CD4-positive, alpha-beta T cell treated with Interleukin-6 at 100 ng/mL for 8 hours (primary cell): ENCODE measurements around the gene TMEM192.
A peak's percentile ranks its signal among the peaks of the same experiment; 100 is the strongest.
"Not testable (repeated sequence)": the region's sequence is repeated elsewhere in the genome, so short reads cannot be mapped to it uniquely, and the experiment has no call there.

Experiments
- DNase-seq: peaks from one replicate; pipeline ENCODE4 v3.0.0-alpha.2; 2020; ENCODE audit warnings: mixed read lengths, low spot score

Gene TMEM192

GRCh38 chr4:165112368-165113121, at the start of gene TMEM192:
Gene TMEM192 (minus strand): TSS chr4:165112860. CDS start chr4:165112773, 87 bp downstream.
- peak; percentile 89 for DNase-seq

DNA sequence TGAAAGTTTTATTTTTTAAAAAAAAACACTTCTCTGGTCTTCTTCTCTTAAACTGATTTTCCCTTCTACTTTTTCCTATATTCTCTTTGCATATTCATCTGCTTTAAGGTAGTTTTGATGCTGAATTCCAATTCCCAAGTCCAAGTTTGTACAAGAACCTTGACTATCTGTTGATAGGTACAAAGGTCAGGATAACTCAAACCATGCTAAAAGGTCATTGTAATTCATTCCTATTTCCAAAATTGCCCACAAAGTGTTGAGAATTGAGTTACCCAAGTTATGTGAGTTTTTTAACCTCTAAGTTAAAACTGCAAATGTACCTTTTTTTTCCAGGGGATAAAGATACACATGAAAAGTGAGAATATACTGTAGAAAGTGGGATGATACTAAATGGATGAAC, 46.1 kb upstream of the TMEM192 start:
- no peak for DNase-seq

DNA sequence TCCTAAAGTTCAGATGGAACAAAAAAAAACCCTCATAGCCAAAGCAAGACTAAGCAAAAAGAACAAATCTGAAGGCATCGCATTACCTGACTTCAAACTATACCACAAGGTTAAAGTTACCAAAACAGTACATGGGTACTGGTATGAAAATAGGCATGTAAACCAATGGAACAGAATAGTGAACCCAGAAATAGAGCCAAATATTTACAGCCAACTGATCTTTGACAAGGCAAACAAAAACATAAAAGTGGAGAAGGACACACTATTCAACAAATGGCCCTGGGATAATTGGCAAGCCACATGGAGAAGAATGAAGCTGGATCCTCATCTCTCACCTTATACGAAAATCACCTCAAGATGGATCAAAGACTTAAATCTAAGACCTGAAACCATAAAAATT, 44.2 kb upstream of the TMEM192 start:
- no peak for DNase-seq

DNA sequence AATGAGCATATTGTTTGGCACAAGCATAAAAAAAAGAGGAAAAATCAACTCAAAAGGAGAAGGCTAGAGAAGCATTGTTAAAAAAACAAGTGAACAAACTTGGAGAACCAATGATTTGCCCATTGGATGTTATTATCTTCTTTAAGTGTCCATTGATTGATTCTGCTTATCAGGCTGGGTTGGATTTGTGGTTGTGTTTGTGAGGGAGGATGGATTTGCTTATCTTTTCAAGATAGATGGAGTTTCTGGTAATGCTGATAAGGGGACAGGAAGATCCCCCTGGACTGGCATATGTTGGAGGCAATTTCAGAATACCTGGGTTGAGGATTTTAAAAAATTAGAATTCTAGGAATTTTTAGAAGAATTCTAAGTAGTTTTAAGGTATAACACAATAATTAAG, 41.8 kb upstream of the TMEM192 start:
- no peak for DNase-seq

DNA sequence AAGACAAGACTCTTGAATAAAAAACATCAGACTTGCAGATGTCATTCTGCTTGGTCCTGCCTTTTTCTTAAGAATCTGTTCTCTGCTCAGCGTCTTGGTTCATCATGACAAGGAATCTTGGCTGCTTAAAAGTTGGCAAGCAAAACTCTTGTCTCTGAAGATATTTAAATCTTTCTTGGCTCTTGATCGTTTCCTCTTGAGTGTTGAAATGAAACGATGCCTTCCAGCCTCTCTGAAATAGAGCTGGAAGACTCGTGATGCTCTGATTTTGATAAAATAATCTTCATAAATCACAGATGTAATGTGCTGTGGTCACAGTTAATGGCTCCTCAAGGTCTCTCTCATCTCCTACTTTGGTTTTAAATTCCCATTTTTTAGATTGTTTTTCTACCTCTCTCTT, 39.9 kb upstream of the TMEM192 start:
- DNase-seq = no peak

DNA sequence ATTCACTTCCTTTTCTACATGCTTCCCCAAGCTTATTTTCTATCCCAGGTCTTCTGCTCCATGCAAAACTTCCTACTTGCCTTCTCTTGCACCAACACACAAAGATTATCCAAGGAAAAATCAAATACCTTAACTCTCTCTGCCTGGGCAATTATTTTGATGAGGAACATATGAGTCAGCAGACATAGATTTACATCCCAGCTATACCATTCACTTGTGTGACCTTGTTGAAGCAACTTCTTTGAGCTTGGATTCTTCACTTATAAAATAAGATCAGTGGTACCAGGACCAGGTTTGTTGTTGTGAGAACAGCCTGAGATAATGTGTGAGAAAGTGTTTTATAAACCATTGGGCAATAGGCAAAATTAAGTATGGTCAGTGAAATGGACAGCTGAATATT, 39.1 kb upstream of the TMEM192 start:
- DNase-seq = no peak

DNA sequence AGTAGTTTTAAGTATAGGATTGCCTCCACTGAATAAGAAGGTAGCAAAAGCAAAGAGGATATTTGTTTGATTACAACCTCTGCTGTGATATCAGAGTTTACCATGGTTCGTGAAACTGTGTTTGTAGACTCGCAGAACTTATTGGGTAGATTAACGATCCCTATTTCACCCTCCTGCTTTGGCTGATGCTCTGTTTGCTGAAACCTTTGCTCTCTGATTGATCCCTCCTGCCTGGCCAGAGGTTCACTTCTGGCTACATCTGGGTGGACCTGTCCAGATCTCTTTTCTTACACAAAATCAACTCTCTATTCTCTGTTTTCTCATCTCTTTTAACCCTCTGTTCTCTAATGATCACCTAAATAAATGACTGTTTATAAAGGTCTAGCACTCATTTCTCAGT, 37.9 kb upstream of the TMEM192 start:
- DNase-seq = no peak

GRCh38 chr4:165138843-165139242, 26.2 kb upstream of the TMEM192 start:
- no peak for DNase-seq

- DNase-seq = no peak
Measured at GRCh38 chr4:165137205-165137604, 24.5 kb upstream of the TMEM192 start.

DNA sequence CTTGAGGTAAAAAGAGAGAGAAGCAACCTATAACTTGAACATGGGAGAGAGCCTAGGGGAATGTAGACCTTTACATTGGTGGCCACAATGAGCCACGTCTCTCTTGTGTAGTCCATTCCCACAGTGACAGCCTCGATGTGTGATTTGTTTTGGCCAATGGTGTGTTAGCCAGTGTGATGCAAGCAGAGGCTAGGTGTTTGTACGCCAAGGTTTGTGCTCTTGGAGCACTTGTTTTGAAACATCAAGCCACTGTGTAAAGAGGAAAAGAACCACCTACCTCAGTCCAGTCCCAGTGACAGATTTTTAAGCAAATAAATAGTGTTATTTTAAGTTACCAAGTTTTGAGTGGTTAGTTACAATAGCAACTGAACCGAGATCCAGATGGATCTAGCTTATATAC, 23.9 kb upstream of the TMEM192 start:
- no peak for DNase-seq

DNA sequence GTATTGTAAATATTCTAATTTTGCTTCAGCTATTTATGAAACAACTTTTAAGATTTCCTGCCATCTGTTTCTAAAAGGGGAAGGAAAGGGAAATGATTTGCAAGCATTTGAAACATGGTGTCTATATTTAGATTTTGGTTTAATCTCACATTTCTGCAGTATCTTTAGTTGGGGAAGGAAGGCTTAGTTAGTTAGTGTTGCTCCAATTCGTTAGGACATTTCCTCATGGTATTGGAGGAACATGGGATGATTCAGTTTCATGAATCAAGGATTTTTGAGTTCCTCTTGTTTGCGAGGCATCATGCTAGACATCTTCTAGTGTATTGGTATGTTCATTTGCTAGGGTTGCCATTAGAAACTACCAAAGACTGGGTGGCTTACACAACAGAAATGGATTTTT, 20.5 kb upstream of the TMEM192 start:
- no peak for DNase-seq

- peak; percentile 70 for DNase-seq
Measured at GRCh38 chr4:165131247-165131832, 18.7 kb upstream of the TMEM192 start.

DNA sequence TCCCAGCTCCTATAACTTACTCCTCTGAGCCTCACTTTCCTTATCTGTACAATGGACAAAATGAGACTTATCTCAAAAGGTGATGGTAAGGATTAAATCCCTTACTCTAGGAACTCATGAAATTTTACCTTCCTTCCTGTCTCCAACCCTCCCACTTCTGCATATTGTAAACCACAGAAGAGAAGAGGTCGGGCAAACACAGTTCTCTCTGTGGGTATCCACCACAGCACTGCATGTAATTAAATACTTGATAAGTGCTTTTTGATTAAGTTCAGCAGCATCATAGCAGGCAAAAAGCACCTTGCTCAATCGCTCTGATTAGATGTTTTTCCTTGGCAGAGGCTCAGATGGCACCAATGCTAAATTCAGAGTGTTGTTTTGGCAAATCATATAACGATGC, 17.3 kb upstream of the TMEM192 start:
- DNase-seq = no peak

DNA sequence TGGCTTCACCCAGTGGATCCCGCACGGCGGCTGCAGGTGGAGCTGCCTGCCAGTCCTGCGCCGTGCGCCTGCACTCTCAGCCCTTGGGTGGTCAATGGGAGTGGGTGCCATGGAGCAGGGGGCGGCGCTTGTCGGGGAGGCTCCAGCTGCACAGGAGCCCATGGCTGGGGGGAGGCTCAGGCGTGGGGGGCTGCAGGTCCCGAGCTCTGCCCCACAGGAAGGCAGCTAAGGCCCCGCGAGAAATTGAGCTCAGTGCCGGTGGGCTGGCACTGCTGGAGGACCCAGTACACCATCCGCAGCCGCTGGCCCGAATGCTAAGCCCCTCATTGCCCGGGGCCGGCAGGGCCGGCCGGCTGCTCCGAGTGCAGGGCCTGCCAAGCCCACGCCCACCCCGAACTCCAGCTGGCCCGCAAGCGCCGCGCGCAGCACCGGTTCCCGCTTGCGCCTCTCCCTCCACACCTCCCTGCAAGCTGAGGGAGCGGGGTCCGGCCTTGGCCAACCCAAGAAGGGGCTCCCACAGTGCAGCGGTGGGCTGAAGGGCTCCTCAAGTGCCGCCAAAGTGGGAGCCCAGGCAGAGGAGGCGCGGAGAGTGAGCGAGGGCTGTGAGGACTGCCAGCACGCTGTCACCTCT, 13.3 kb upstream of the TMEM192 start:
- DNase-seq = not testable (repeated sequence)

GRCh38 chr4:165124488-165124887, 11.8 kb upstream of the TMEM192 start:
- DNase-seq = no peak

DNA sequence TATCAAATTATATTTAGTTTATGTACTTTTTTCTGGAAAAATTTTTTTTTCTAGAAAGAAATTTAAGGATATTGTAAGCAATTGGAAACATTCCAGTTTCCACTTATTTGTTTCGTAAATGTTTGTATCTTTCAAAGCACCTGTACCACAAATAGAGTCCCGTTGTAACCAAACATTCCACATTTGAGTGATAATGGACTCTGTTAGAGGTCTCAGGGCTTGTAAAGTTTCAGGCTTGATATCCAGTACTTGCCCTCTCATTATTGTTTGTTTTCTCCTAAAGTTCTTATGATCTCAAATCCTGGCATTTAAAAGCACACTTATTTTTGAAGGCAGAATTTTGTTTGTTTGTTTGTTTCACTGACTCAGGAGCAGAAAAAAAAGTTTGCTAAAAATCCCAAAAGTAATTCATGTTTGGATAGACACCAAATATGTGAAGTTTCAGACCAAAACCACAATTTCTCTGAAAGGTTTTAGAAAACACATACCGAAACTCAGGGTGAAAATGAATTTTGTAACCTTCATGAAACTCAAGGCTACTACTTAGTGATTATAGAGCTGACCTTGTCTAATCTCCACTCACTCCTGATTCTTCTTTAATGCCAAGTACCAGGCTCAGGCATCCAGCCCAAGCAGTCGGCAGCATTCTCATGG, 5.7 kb upstream of the TMEM192 start:
- no peak for DNase-seq

DNA sequence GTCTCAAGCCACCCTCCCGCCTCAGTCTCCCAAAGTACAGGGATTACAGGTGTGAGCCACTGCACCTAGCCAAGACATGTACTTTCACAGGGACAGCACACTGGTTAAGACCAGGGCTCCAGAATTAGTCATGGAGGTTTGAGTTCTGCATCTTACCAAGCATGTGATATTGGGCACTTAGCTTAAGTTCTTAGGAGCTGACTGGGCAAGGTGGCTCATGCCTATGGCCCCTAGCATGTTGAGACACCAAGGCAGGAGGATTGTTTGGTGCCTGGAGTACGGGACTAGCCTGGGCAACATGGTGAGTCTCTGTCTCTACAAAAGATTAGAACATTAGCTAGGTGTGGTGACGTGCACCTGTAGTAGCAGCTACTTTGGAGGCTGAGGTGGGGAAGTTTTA, 2.6 kb upstream of the TMEM192 start:
- no peak for DNase-seq

GRCh38 chr4:165111906-165112367, 723 bp downstream of the TMEM192 start:
- DNase-seq = no peak

- no peak for DNase-seq
Measured at GRCh38 chr4:165106518-165106917, 6.1 kb downstream of the TMEM192 start.

GRCh38 chr4:165101641-165102040, 11.0 kb downstream of the TMEM192 start:
- no peak for DNase-seq

GRCh38 chr4:165096776-165097175, 15.9 kb downstream of the TMEM192 start:
- DNase-seq = no peak

GRCh38 chr4:165095291-165095690, 17.4 kb downstream of the TMEM192 start:
- no peak for DNase-seq

DNA sequence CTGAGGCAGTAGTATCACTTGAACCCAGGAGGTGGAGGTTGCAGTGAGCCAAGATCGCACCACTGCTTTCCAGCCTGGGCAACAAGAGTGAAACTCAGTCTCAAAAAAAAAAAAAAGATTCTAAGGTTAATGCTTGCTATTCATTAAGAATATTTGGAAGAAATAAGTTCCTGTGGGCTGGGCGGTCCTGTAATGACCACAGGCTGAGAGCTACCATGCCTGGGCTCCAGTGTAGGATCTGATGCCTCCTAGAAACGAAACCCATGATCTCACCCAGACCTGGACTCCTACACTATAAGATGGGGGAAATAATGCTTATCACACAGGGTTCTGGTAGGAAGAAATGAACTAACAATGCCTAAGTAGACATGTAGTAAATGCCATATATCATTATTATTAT, 17.8 kb downstream of the TMEM192 start:
- DNase-seq = no peak
